Measurements from ENCODE around the gene ARF3.

The ARF3 gene

GRCh38 chr12:48956279-48957140 lies 777 bp downstream of the ARF3 start:
- no peaks in the 10 kb centered on the region for H3K27me3 ChIP-seq (ENCODE audit: control insufficient read depth in 1 of 2, insufficient read depth in 2 of 2, low read length in 2 of 2)
- H3K9ac ChIP-seq (ENCODE audit: low read length) = peak overlapping the region; percentile 66
- H3K27ac ChIP-seq (ENCODE audit: low read depth, low read length) = peak overlapping the region; percentile 88
- peaks cover 18% of the 10 kb centered on the region for H3K4me1 ChIP-seq (ENCODE audit: insufficient read depth, low read length)
- no peaks in the 10 kb centered on the region for H3K36me3 ChIP-seq (ENCODE audit: insufficient read depth, low read length)
- no peaks in the 10 kb centered on the region for H3K9me3 ChIP-seq (ENCODE audit: low read length)
- peak overlapping the region; percentile 92 to 94 for H3K4me3 ChIP-seq (ENCODE audit: low read depth in 1 of 2, low read length in 2 of 2)

- H3K9me3 ChIP-seq (ENCODE audit: low read length) = no peaks in the 10 kb centered on the region
- no peak overlapping the region for H3K4me3 ChIP-seq (ENCODE audit: low read depth in 1 of 2, low read length in 2 of 2)
- peaks cover 18% of the 10 kb centered on the region for H3K4me1 ChIP-seq (ENCODE audit: insufficient read depth, low read length)
Measured at GRCh38 chr12:48954841-48955501, 2.3 kb downstream of the ARF3 start.

GRCh38 chr12:48954061-48954460 lies 3.2 kb downstream of the ARF3 start:
- H3K36me3 ChIP-seq (ENCODE audit: insufficient read depth, low read length) = no peaks in the 10 kb centered on the region

More at GRCh38 chr12:48954841-48955501, 2.3 kb downstream of the ARF3 start:
- Histone ChIP-seq H3K36me3 (ENCODE audit: insufficient read depth, low read length) (no peaks in the 10 kb centered on the region), H3K27ac (ENCODE audit: low read depth, low read length) (no peak overlapping the region), H3K9ac (ENCODE audit: low read length) (no peak overlapping the region), H3K27me3 (ENCODE audit: control insufficient read depth in 1 of 2, insufficient read depth in 2 of 2, low read length in 2 of 2) (no peaks in the 10 kb centered on the region)

GRCh38 chr12:48952691-48953090 lies 4.6 kb downstream of the ARF3 start:
- no peaks in the 10 kb centered on the region for H3K36me3 ChIP-seq (ENCODE audit: insufficient read depth, low read length)
- no peak overlapping the region for H3K4me3 ChIP-seq (ENCODE audit: low read depth in 1 of 2, low read length in 2 of 2)
- H3K9ac ChIP-seq (ENCODE audit: low read length) = no peak overlapping the region
- no peaks in the 10 kb centered on the region for H3K27me3 ChIP-seq (ENCODE audit: control insufficient read depth in 1 of 2, insufficient read depth in 2 of 2, low read length in 2 of 2)
- peaks cover 14% of the 10 kb centered on the region for H3K4me1 ChIP-seq (ENCODE audit: insufficient read depth, low read length)
- H3K27ac ChIP-seq (ENCODE audit: low read depth, low read length) = no peak overlapping the region
- H3K9me3 ChIP-seq (ENCODE audit: low read length) = no peaks in the 10 kb centered on the region

More at GRCh38 chr12:48954061-48954460, 3.2 kb downstream of the ARF3 start:
- no peak overlapping the region for H3K9ac ChIP-seq (ENCODE audit: low read length)
- H3K27ac ChIP-seq (ENCODE audit: low read depth, low read length) = no peak overlapping the region
- H3K9me3 ChIP-seq (ENCODE audit: low read length) = no peaks in the 10 kb centered on the region
- H3K4me3 ChIP-seq (ENCODE audit: low read depth in 1 of 2, low read length in 2 of 2) = no peak overlapping the region
- no peaks in the 10 kb centered on the region for H3K27me3 ChIP-seq (ENCODE audit: control insufficient read depth in 1 of 2, insufficient read depth in 2 of 2, low read length in 2 of 2)
- peaks cover 18% of the 10 kb centered on the region for H3K4me1 ChIP-seq (ENCODE audit: insufficient read depth, low read length)

- Histone ChIP-seq H3K9ac (ENCODE audit: low read length) (no peak overlapping the region), H3K36me3 (ENCODE audit: insufficient read depth, low read length) (peaks cover 5% of the 10 kb centered on the region), H3K27ac (ENCODE audit: low read depth, low read length) (no peak overlapping the region), H3K27me3 (ENCODE audit: control insufficient read depth in 1 of 2, insufficient read depth in 2 of 2, low read length in 2 of 2) (no peaks in the 10 kb centered on the region), H3K4me3 (ENCODE audit: low read depth in 1 of 2, low read length in 2 of 2) (no peak overlapping the region), H3K4me1 (ENCODE audit: insufficient read depth, low read length) (peaks cover 5% of the 10 kb centered on the region), H3K9me3 (ENCODE audit: low read length) (no peaks in the 10 kb centered on the region)
Measured at GRCh38 chr12:48947727-48948126, 9.6 kb downstream of the ARF3 start.

- Histone ChIP-seq H3K9ac (ENCODE audit: low read length) (no peak overlapping the region), H3K36me3 (ENCODE audit: insufficient read depth, low read length) (peaks cover 5% of the 10 kb centered on the region), H3K27me3 (ENCODE audit: control insufficient read depth in 1 of 2, insufficient read depth in 2 of 2, low read length in 2 of 2) (no peaks in the 10 kb centered on the region), H3K27ac (ENCODE audit: low read depth, low read length) (no peak overlapping the region), H3K4me3 (ENCODE audit: low read depth in 1 of 2, low read length in 2 of 2) (no peak overlapping the region), H3K9me3 (ENCODE audit: low read length) (no peaks in the 10 kb centered on the region), H3K4me1 (ENCODE audit: insufficient read depth, low read length) (peaks cover 5% of the 10 kb centered on the region)
Measured at GRCh38 chr12:48946943-48947342, 10.3 kb downstream of the ARF3 start.

- no peaks in the 10 kb centered on the region for H3K9me3 ChIP-seq (ENCODE audit: low read length)
- H3K27ac ChIP-seq (ENCODE audit: low read depth, low read length) = no peak overlapping the region
- H3K27me3 ChIP-seq (ENCODE audit: control insufficient read depth in 1 of 2, insufficient read depth in 2 of 2, low read length in 2 of 2) = no peaks in the 10 kb centered on the region
- peaks cover 5% of the 10 kb centered on the region for H3K36me3 ChIP-seq (ENCODE audit: insufficient read depth, low read length)
- no peak overlapping the region for H3K4me3 ChIP-seq (ENCODE audit: low read depth in 1 of 2, low read length in 2 of 2)
- H3K9ac ChIP-seq (ENCODE audit: low read length) = no peak overlapping the region
- peaks cover 5% of the 10 kb centered on the region for H3K4me1 ChIP-seq (ENCODE audit: insufficient read depth, low read length)
Measured at GRCh38 chr12:48946205-48946604, 11.1 kb downstream of the ARF3 start.

GRCh38 chr12:48943221-48943620 lies 14.1 kb downstream of the ARF3 start:
- Histone ChIP-seq H3K4me3 (ENCODE audit: low read depth in 1 of 2, low read length in 2 of 2) (no peak overlapping the region), H3K27me3 (ENCODE audit: control insufficient read depth in 1 of 2, insufficient read depth in 2 of 2, low read length in 2 of 2) (no peaks in the 10 kb centered on the region), H3K9me3 (ENCODE audit: low read length) (no peaks in the 10 kb centered on the region), H3K27ac (ENCODE audit: low read depth, low read length) (no peak overlapping the region), H3K36me3 (ENCODE audit: insufficient read depth, low read length) (peaks cover 26% of the 10 kb centered on the region), H3K4me1 (ENCODE audit: insufficient read depth, low read length) (peaks cover 5% of the 10 kb centered on the region), H3K9ac (ENCODE audit: low read length) (no peak overlapping the region)

GRCh38 chr12:48940181-48940580 lies 17.1 kb downstream of the ARF3 start:
- Histone ChIP-seq H3K4me1 (ENCODE audit: insufficient read depth, low read length) (no peaks in the 10 kb centered on the region), H3K9ac (ENCODE audit: low read length) (no peak overlapping the region), H3K9me3 (ENCODE audit: low read length) (no peaks in the 10 kb centered on the region), H3K27me3 (ENCODE audit: control insufficient read depth in 1 of 2, insufficient read depth in 2 of 2, low read length in 2 of 2) (no peaks in the 10 kb centered on the region), H3K4me3 (ENCODE audit: low read depth in 1 of 2, low read length in 2 of 2) (no peak overlapping the region), H3K27ac (ENCODE audit: low read depth, low read length) (no peak overlapping the region), H3K36me3 (ENCODE audit: insufficient read depth, low read length) (peaks cover 43% of the 10 kb centered on the region)

GRCh38 chr12:48938805-48939204 lies 18.5 kb downstream of the ARF3 start:
- Histone ChIP-seq H3K9ac (ENCODE audit: low read length) (no peak overlapping the region), H3K9me3 (ENCODE audit: low read length) (no peaks in the 10 kb centered on the region), H3K4me3 (ENCODE audit: low read depth in 1 of 2, low read length in 2 of 2) (no peak overlapping the region), H3K27ac (ENCODE audit: low read depth, low read length) (no peak overlapping the region), H3K36me3 (ENCODE audit: insufficient read depth, low read length) (peaks cover 52% of the 10 kb centered on the region), H3K27me3 (ENCODE audit: control insufficient read depth in 1 of 2, insufficient read depth in 2 of 2, low read length in 2 of 2) (no peaks in the 10 kb centered on the region), H3K4me1 (ENCODE audit: insufficient read depth, low read length) (no peaks in the 10 kb centered on the region)

- Histone ChIP-seq H3K4me1 (ENCODE audit: insufficient read depth, low read length) (no peaks in the 10 kb centered on the region), H3K9me3 (ENCODE audit: low read length) (no peaks in the 10 kb centered on the region), H3K27ac (ENCODE audit: low read depth, low read length) (no peak overlapping the region), H3K36me3 (ENCODE audit: insufficient read depth, low read length) (peaks cover 61% of the 10 kb centered on the region), H3K9ac (ENCODE audit: low read length) (no peak overlapping the region), H3K4me3 (ENCODE audit: low read depth in 1 of 2, low read length in 2 of 2) (no peak overlapping the region), H3K27me3 (ENCODE audit: control insufficient read depth in 1 of 2, insufficient read depth in 2 of 2, low read length in 2 of 2) (no peaks in the 10 kb centered on the region)
Measured at GRCh38 chr12:48937170-48937569, 20.1 kb downstream of the ARF3 start.
